ENCODE data around the gene APLP2. TPM values are rescaled to one million over a fixed set of nuclear protein-coding genes. Genes with fewer than 3 reads are reported as not detected.

APLP2 gene
- total RNA-seq, 1 experiment from 2014 or later: 2,076 TPM

DNA sequence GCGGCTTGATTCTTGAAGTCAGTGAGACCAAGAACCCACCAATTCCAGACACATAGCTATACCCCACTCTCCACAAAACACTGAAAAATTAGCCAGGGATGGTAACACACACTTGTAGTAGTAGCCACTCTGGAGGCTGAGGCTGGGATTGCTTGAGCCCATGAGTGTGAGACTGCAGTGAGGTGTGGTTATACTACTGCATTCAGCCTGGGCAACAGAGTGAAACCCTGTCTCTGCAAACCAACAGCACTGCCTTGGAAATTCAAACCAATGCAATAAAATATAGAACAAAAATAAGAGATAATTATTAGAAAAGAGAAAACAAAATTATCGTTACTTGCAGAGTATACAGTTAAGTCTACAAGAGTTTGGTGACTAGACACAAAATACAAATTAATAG, 46.9 kb upstream of the APLP2 start:
- Histone ChIP-seq H3K4me3 (ENCODE audit: low read depth, low read length) (no peak overlapping the region), H3K4me1 (peaks cover 59% of the 10 kb centered on the region), H3K9me3 (peaks cover 3% of the 10 kb centered on the region; the same call in 1 of the 2 replicates), H3K27me3 (replicated peaks; ENCODE audit: control insufficient read depth, insufficient read depth, low read length) (no peaks in the 10 kb centered on the region), H3K36me3 (ENCODE audit: control insufficient read depth, insufficient read depth, low read length) (no peaks in the 10 kb centered on the region)
- ChIA-PET CTCF (no interaction called here), POLR2A (no interaction called here)
- no TSS peak for BruUV-seq (replicated peaks)
- H3K36me3 Mint-ChIP-seq (ENCODE audit: insufficient read depth, unreplicated experiment): peaks cover 7% of the 10 kb centered on the region
- TF ChIP-seq, protein P1, sequence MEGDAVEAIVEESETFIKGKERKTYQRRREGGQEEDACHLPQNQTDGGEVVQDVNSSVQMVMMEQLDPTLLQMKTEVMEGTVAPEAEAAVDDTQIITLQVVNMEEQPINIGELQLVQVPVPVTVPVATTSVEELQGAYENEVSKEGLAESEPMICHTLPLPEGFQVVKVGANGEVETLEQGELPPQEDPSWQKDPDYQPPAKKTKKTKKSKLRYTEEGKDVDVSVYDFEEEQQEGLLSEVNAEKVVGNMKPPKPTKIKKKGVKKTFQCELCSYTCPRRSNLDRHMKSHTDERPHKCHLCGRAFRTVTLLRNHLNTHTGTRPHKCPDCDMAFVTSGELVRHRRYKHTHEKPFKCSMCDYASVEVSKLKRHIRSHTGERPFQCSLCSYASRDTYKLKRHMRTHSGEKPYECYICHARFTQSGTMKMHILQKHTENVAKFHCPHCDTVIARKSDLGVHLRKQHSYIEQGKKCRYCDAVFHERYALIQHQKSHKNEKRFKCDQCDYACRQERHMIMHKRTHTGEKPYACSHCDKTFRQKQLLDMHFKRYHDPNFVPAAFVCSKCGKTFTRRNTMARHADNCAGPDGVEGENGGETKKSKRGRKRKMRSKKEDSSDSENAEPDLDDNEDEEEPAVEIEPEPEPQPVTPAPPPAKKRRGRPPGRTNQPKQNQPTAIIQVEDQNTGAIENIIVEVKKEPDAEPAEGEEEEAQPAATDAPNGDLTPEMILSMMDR (IDR thresholded peaks at IDR 0.05; ENCODE audit: insufficient read depth in 1 of 2, low read depth in 1 of 2, low read length in 1 of 2, severe bottlenecking in 1 of 2, unreplicated experiment in 1 of 2): no peak
- no peak for DNase-seq
- no peak overlapping the region for H3K4me3 Mint-ChIP-seq (ENCODE audit: unreplicated experiment)
- no peaks in the 10 kb centered on the region for H3K27me3 Mint-ChIP-seq (ENCODE audit: insufficient read depth, unreplicated experiment)
- H3K4me1 Mint-ChIP-seq (ENCODE audit: low read depth, unreplicated experiment): peaks cover 47% of the 10 kb centered on the region
- peak overlapping the region; percentile 71 for H3K27ac Mint-ChIP-seq (ENCODE audit: unreplicated experiment)
- H3K9me3 Mint-ChIP-seq (ENCODE audit: unreplicated experiment): peaks cover 9% of the 10 kb centered on the region
- intact Hi-C loops (cut with micrococcal nuclease; ENCODE audit: unreplicated experiment): loop anchor here (1.0 kb wide), 3 partner anchors 9 to 47 kb away; partner anchors contain the start of gene APLP2

GRCh38 chr11:130023204-130023603, 46.5 kb upstream of the APLP2 start:
- intact Hi-C loops (cut with micrococcal nuclease; ENCODE audit: unreplicated experiment): loop anchor here (1.0 kb wide), 3 partner anchors 8 to 46 kb away; partner anchors contain the start of gene APLP2
- Mint-ChIP-seq H3K9me3 (ENCODE audit: unreplicated experiment) (peaks cover 9% of the 10 kb centered on the region), H3K4me1 (ENCODE audit: low read depth, unreplicated experiment) (peaks cover 47% of the 10 kb centered on the region), H3K27me3 (ENCODE audit: insufficient read depth, unreplicated experiment) (no peaks in the 10 kb centered on the region), H3K36me3 (ENCODE audit: insufficient read depth, unreplicated experiment) (peaks cover 7% of the 10 kb centered on the region), H3K27ac (ENCODE audit: unreplicated experiment) (peak overlapping the region; percentile 71), H3K4me3 (ENCODE audit: unreplicated experiment) (peak overlapping the region; percentile 24)
- H3K4me1 ChIP-seq: peaks cover 59% of the 10 kb centered on the region
- DNase-seq: peak; percentile 88 to 89
- no TSS peak for BruUV-seq (replicated peaks)
- ChIA-PET CTCF (no interaction called here), POLR2A (no interaction called here)
- TF ChIP-seq, protein P1 (IDR thresholded peaks at IDR 0.05; ENCODE audit: insufficient read depth in 1 of 2, low read depth in 1 of 2, low read length in 1 of 2, severe bottlenecking in 1 of 2, unreplicated experiment in 1 of 2): no peak
- H3K27me3 ChIP-seq (replicated peaks; ENCODE audit: control insufficient read depth, insufficient read depth, low read length): no peaks in the 10 kb centered on the region
- H3K36me3 ChIP-seq (ENCODE audit: control insufficient read depth, insufficient read depth, low read length): no peaks in the 10 kb centered on the region
- no peak overlapping the region for H3K4me3 ChIP-seq (ENCODE audit: low read depth, low read length)
- peaks cover 3% of the 10 kb centered on the region; the same call in 1 of the 2 replicates for H3K9me3 ChIP-seq

DNA sequence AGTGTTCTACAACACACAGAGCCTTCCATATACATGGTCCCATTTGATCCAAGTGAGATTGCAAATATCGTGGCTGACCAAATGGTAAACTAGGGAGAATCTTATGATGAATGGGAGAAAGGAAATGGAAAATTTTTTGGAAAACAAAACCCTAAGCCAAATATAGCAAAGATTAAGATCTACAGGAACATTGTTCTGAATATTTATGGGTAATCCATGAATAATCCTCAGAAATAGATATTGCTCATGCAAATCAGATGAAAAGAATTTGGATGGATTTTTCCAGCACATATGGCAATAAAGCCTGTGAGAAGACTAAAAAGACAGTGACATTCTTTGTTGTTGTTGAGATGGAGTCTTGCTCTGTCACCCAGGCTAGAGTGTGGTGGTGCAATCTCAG, 45.3 kb upstream of the APLP2 start:
- no peaks in the 10 kb centered on the region for H3K36me3 ChIP-seq (ENCODE audit: control insufficient read depth, insufficient read depth, low read length)
- ChIA-PET POLR2A (interaction anchor here (0.5 kb wide), 1 partner anchor 22 kb away, joined by 9 read pairs; the partner anchor contains the start of gene PRDM10), CTCF (interaction anchor here (1.0 to 1.2 kb wide), 2 partner anchors 21 to 22 kb away, joined by 4 to 6 read pairs; partner anchors contain the start of gene PRDM10)
- peaks cover 9% of the 10 kb centered on the region for H3K9me3 Mint-ChIP-seq (ENCODE audit: unreplicated experiment)
- H3K4me3 ChIP-seq (ENCODE audit: low read depth, low read length): no peak overlapping the region
- H3K4me3 Mint-ChIP-seq (ENCODE audit: unreplicated experiment): no peak overlapping the region
- intact Hi-C loops (cut with micrococcal nuclease; ENCODE audit: unreplicated experiment): no loop called here
- peaks cover 53% of the 10 kb centered on the region for H3K4me1 Mint-ChIP-seq (ENCODE audit: low read depth, unreplicated experiment)
- no peaks in the 10 kb centered on the region for H3K27me3 Mint-ChIP-seq (ENCODE audit: insufficient read depth, unreplicated experiment)
- peak overlapping the region; percentile 71 for H3K27ac Mint-ChIP-seq (ENCODE audit: unreplicated experiment)
- no peak for DNase-seq
- TF ChIP-seq, protein P1 (IDR thresholded peaks at IDR 0.05; ENCODE audit: insufficient read depth in 1 of 2, low read depth in 1 of 2, low read length in 1 of 2, severe bottlenecking in 1 of 2, unreplicated experiment in 1 of 2): no peak
- no peaks in the 10 kb centered on the region for H3K27me3 ChIP-seq (replicated peaks; ENCODE audit: control insufficient read depth, insufficient read depth, low read length)
- no TSS peak for BruUV-seq (replicated peaks)
- H3K36me3 Mint-ChIP-seq (ENCODE audit: insufficient read depth, unreplicated experiment): peaks cover 7% of the 10 kb centered on the region
- H3K9me3 ChIP-seq: peaks cover 3% of the 10 kb centered on the region; the same call in 1 of the 2 replicates
- H3K4me1 ChIP-seq: peaks cover 67% of the 10 kb centered on the region
